Upper lobe of left lung (tissue), 6 donors: ENCODE data around the gene KIRREL3. TPM values are rescaled to one million over a fixed set of nuclear protein-coding genes. Genes with fewer than 3 reads are reported as not detected.

ENCODE experiments used
- ATAC-seq, 2 donors: fragments of 200-7000 bp; cut with Tn5 transposase; one replicate each; pipeline ENCODE4 v1.9.1; 2022; ENCODE audit warnings: mild to moderate bottlenecking in 2 of 2, moderate library complexity in 2 of 2; ENCODE audit not compliant: low FRiP score in 2 of 2
- DNase-seq, 2 donors: peaks; one replicate each; pipeline ENCODE4 v3.0.0-alpha.2; 2019 to 2020
- H3K27ac ChIP-seq, 4 donors: fragments of 200-600 bp; sonication (generic); one replicate each; pipeline ENCODE4 v1.5.1; 2016 to 2019
- H3K27me3 ChIP-seq, 4 donors: fragments of 200-600 bp; sonication (generic); one replicate each; pipeline ENCODE4 v1.5.1; 2017 to 2019
- H3K36me3 ChIP-seq, 4 donors: fragments of 200-600 bp; sonication (generic); one replicate each; pipeline ENCODE4 v1.5.1; 2016 to 2019
- H3K4me1 ChIP-seq, 4 donors: fragments of 200-600 bp; sonication (generic); one replicate each; pipeline ENCODE4 v1.5.1; 2018 to 2019
- H3K4me3 ChIP-seq, 4 donors: fragments of 200-600 bp; sonication (generic); one replicate each; pipeline ENCODE4 v1.5.1; 2017 to 2019; ENCODE audit warnings: mild to moderate bottlenecking in 2 of 4, moderate library complexity in 1 of 4
- H3K9me3 ChIP-seq, 4 donors: fragments of 200-600 bp; sonication (generic); one replicate each; pipeline ENCODE4 v1.5.1; 2018 to 2019
- EP300 ChIP-seq, 4 donors: sonication (generic); formaldehyde crosslinking; IDR thresholded peaks; one replicate each; pipeline ENCODE4 v1.5.1; 2017; ENCODE audit warnings: antibody characterized with exemption in 4 of 4, control low read depth in 2 of 4
- POLR2A ChIP-seq, 4 donors: fragments of 450-650 bp; IDR thresholded peaks; one replicate each; pipeline ENCODE4 v1.5.1; 2016 to 2017; ENCODE audit warnings: antibody characterized with exemption in 4 of 4, mild to moderate bottlenecking in 2 of 4
- POLR2AphosphoS5 ChIP-seq, 2 donors: sonication (generic); formaldehyde crosslinking; IDR thresholded peaks; one replicate each; pipeline ENCODE4 v1.5.1; 2017; ENCODE audit warnings: antibody characterized with exemption in 2 of 2
- WGBS, 2 donors: methylation state at CpG; one replicate each; pipeline ENCODE4 v1.1.5; 2017 to 2018; 5-methylcytosine and 5-hydroxymethylcytosine counted together
- total RNA-seq, 6 donors: library from RNA; depleted of rRNA in 4 of 6; stranded (reverse); fragments of >200 nt in 4 of 6; gene quantifications; one replicate each; pipeline versions ENCODE4 v1.1.0 to v1.2.1, GENCODE V29; 2016 to 2021
- TF ChIP-seq, protein P1 (sequence below), 6 experiments: fragments of 450-650 bp in 4 of 6; fragments of 200-600 bp in 2 of 6; sonication (generic) in 2 of 6; IDR thresholded peaks; one replicate each; pipeline ENCODE4 v1.5.1; 2016 to 2019; ENCODE audit warnings: antibody characterized with exemption in 6 of 6
- donor health status: DM: no; HTN: no; CAD: no; lungs with moderate emphysema.
- donor health status: DM: no; HTN: yes; CAD: no; lungs with severe emphysema.

Gene KIRREL3
- total RNA-seq, 6 donors from 2014 or later = 0.22 to 0.24 TPM; not detected in 4

DNA sequence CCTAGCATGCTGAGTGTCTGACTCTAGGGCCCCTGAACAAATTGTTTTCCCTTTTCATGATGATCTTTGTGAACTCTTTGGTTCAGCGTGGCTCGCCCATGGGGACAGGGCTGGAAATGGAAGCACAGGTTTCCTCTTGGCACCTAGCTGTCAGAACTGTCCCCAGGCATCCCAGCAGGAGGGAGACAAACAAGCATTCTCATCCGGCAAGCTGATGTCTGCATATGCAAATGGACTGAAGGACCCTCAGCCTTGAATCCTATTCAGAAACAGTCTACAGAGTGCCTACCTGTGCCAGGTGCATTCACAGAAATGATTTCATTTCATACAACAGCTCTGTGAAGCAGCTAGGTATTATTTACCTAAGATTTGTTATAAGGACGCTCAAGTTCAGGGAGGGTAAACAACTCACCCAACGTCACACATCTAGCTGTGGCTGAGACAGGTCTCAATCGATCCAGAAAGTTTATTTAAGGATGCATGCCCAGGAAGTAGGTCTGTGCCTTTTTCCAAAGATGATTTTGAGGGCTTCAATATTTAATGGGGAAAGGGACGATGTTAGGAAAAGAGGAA lies 176.4 kb downstream of the KIRREL3 start:
- Histone ChIP-seq H3K9me3 (no peaks in the 10 kb centered on the region), H3K4me1 (peaks cover 0 to 4% (median 0%) of the 10 kb centered on the region in 4 donors), H3K27ac (peak overlapping the region in 1 of 4 donors; percentile 54), H3K36me3 (no peaks in the 10 kb centered on the region), H3K4me3 (no peak overlapping the region), H3K27me3 (no peaks in the 10 kb centered on the region)
- ATAC-seq = peak; percentile 38 to 49
- WGBS, 2 donors = 50 to 55% methylated on average over 6 to 7 of the region's 7 CpGs
- DNase-seq = peak in 1 of 2 donors; percentile 23
- no peak for TF ChIP-seq POLR2A (IDR thresholded peaks at IDR 0.05)
- no peak for TF ChIP-seq EP300 (IDR thresholded peaks at IDR 0.05)
- TF ChIP-seq POLR2AphosphoS5 (IDR thresholded peaks at IDR 0.05) = no peak
- TF ChIP-seq, protein P1, sequence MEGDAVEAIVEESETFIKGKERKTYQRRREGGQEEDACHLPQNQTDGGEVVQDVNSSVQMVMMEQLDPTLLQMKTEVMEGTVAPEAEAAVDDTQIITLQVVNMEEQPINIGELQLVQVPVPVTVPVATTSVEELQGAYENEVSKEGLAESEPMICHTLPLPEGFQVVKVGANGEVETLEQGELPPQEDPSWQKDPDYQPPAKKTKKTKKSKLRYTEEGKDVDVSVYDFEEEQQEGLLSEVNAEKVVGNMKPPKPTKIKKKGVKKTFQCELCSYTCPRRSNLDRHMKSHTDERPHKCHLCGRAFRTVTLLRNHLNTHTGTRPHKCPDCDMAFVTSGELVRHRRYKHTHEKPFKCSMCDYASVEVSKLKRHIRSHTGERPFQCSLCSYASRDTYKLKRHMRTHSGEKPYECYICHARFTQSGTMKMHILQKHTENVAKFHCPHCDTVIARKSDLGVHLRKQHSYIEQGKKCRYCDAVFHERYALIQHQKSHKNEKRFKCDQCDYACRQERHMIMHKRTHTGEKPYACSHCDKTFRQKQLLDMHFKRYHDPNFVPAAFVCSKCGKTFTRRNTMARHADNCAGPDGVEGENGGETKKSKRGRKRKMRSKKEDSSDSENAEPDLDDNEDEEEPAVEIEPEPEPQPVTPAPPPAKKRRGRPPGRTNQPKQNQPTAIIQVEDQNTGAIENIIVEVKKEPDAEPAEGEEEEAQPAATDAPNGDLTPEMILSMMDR (IDR thresholded peaks at IDR 0.05) = no peak

DNA sequence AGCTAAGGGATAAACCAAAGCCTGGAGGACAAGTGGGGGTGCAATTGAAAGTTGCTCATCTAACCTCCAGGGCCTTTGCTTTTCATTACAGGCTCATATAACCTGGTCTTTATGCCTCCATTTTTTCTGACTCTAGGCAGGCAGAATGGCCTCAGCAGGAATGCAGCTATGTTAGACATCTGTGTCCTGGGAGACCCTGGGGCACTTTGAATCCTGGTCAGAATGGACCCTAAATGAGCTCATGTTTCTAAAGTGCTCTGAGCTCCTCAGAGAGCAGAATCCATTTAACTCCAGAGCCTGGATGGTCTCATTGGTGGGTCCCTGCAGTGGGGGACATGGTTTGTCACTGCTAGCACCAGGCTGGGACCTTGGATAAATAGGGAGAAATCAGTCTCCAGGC lies 177.3 kb downstream of the KIRREL3 start:
- Histone ChIP-seq H3K27ac (no peak overlapping the region), H3K27me3 (no peaks in the 10 kb centered on the region), H3K36me3 (no peaks in the 10 kb centered on the region), H3K4me1 (peaks cover 0 to 4% (median 0%) of the 10 kb centered on the region in 4 donors), H3K9me3 (no peaks in the 10 kb centered on the region), H3K4me3 (no peak overlapping the region)
- DNase-seq = no peak
- TF ChIP-seq EP300 (IDR thresholded peaks at IDR 0.05) = no peak
- TF ChIP-seq POLR2AphosphoS5 (IDR thresholded peaks at IDR 0.05) = no peak
- TF ChIP-seq POLR2A (IDR thresholded peaks at IDR 0.05) = no peak
- TF ChIP-seq, protein P1 (IDR thresholded peaks at IDR 0.05) = no peak
- ATAC-seq = no peak

DNA sequence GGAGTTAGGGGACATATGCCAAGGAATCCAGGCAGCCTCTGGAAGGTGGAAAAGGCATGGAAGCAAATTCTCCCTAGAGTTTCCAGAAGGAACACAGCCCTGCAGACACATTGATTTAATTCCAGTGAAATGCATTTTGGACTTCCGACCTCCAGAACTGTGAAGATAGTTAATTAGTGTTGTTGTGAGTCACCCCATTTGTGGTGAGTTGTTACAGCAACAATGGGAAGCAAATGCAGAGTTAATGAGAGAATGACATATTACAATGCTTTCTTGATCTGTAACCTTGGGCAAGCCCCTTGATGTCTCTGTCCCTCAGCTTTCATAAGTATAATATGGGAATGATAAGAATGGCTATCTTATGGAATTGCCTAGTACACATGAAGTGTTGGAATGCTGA lies 178.7 kb downstream of the KIRREL3 start:
- no peaks in the 10 kb centered on the region for H3K36me3 ChIP-seq
- ATAC-seq (no peak), DNase-seq (no peak)
- 88 to 91% methylated on average over 1 of the region's 1 CpG for whole genome bisulfite sequencing, 2 donors
- no peak overlapping the region for H3K27ac ChIP-seq
- no peak overlapping the region for H3K4me3 ChIP-seq
- TF ChIP-seq POLR2AphosphoS5 (IDR thresholded peaks at IDR 0.05) = no peak
- no peaks in the 10 kb centered on the region for H3K9me3 ChIP-seq
- H3K4me1 ChIP-seq = peaks cover 0 to 8% (median 2%) of the 10 kb centered on the region in 4 donors
- H3K27me3 ChIP-seq = no peaks in the 10 kb centered on the region

DNA sequence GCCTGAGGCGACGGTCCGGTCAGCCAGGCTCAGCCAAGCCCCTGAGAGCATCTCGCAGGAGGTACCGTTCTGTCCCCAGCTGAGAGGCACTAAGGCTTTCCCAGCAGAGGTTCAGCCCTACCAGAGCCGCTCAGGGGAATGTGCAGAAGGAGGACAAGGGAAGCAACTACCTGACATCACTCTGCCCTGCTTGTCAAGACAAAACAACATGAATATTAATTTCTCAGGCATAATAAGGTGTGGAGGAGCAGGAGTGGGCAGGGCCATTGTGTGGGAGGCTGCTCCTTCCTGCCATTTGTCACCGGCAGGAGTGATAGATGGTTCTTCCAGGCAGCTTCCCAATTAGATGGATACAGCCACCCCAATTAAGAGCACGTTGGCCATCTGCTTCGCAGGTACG lies 181.4 kb downstream of the KIRREL3 start:
- H3K27ac ChIP-seq = no peak overlapping the region
- ATAC-seq (no peak), DNase-seq (no peak)
- 86 to 88% methylated on average over 7 to 10 of the region's 10 CpGs for WGBS, 2 donors
- no peaks in the 10 kb centered on the region for H3K9me3 ChIP-seq
- no peaks in the 10 kb centered on the region for H3K36me3 ChIP-seq
- H3K4me3 ChIP-seq = no peak overlapping the region
- H3K4me1 ChIP-seq = peaks cover 0 to 11% (median 3%) of the 10 kb centered on the region in 4 donors
- TF ChIP-seq POLR2AphosphoS5 (IDR thresholded peaks at IDR 0.05) = no peak
- TF ChIP-seq POLR2A (IDR thresholded peaks at IDR 0.05) = no peak
- TF ChIP-seq, protein P1 (IDR thresholded peaks at IDR 0.05) = no peak
- no peak for TF ChIP-seq EP300 (IDR thresholded peaks at IDR 0.05)
- no peaks in the 10 kb centered on the region for H3K27me3 ChIP-seq

DNA sequence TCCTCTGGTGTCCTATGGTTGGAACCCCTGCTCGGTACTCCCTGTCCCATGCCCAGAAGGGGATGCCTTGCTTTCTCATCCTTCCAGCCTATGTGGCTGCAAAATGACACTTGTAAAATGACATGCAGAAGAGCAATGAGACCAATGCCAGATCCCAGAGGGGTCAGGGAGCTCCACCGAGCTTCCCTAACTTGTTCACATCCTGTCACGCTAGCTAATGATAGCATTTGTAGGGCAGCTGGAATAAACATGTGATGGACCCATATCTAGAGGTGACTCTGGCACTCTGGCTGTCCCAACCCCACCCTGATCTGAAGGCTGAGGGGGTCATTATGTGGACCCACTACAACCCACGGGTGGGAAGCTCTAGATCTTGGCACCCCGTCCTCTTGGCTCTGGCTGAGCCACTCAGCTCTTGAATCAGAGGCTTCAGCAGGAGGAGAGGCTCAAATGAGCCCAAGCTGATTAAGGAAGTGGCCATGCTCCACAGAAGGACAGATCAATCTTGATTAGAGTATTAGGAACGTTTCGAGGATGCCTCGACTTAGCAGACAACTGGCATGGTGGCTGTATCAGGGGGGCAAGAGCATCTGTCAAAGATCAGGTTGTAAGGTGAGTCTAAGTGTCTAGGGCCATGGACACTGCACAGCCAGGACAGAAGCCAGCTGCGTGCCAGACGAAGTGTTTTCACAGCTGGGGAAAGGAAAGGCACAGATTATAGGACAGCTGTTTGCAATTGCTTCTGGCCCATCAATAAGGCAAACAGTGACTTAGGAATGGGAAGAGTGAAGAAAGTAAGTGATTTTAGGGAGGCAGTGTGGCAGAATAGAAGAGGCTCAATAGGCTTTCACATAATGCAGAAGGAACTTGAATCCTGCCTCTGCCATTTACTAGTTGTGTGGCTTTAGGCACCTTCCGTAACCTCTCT lies 182.8 kb downstream of the KIRREL3 start:
- Histone ChIP-seq H3K4me1 (peaks cover 0 to 7% (median 3%) of the 10 kb centered on the region in 4 donors), H3K27me3 (no peaks in the 10 kb centered on the region), H3K27ac (no peak overlapping the region), H3K36me3 (no peaks in the 10 kb centered on the region), H3K4me3 (no peak overlapping the region), H3K9me3 (no peaks in the 10 kb centered on the region)
- no peak for DNase-seq
- no peak for ATAC-seq
- TF ChIP-seq, protein P1 (IDR thresholded peaks at IDR 0.05) = no peak
- TF ChIP-seq POLR2A (IDR thresholded peaks at IDR 0.05) (no peak), POLR2AphosphoS5 (IDR thresholded peaks at IDR 0.05) (no peak), EP300 (IDR thresholded peaks at IDR 0.05) (no peak)
- 72 to 73% methylated on average over 11 of the region's 11 CpGs for WGBS, 2 donors
